Kidney (tissue), 14 donors: ENCODE measurements around the gene IL1RAPL1. TPM values are rescaled to one million over a fixed set of nuclear protein-coding genes. Genes with fewer than 3 reads are reported as not detected.

Experiments
- DNase-seq, 5 donors: peaks; one replicate each; pipeline ENCODE4 v3.0.0-alpha.2; 2013 to 2020
- FAIRE-seq: peaks from 2 replicates; lab custom pipeline; 2012; peaks lifted over from hg19 to GRCh38; lab: Jason Lieb, UNC
- H3K27ac ChIP-seq, 2 donors: one replicate each; pipeline ENCODE4 v1.7.0; 2013; ENCODE audit warnings: low read depth in 2 of 2, low read length in 2 of 2, inconsistent platforms in 1 of 2
- H3K27me3 ChIP-seq: one replicate; pipeline ENCODE4 v1.7.1; 2013; ENCODE audit warnings: low read length, inconsistent platforms; ENCODE audit not compliant: control insufficient read depth, insufficient read depth
- H3K36me3 ChIP-seq, 3 donors: one replicate each; pipeline versions ENCODE4 v1.7.0 to v1.7.1; 2013; ENCODE audit warnings: low read length in 3 of 3, control low read depth in 1 of 3, inconsistent platforms in 1 of 3; ENCODE audit not compliant: insufficient read depth in 3 of 3, control insufficient read depth in 2 of 3
- H3K4me1 ChIP-seq, 3 donors: one replicate each; pipeline versions ENCODE4 v1.7.0 to v1.7.1; 2013; ENCODE audit warnings: low read length in 3 of 3, inconsistent platforms in 1 of 3, low read depth in 1 of 3; ENCODE audit not compliant: control insufficient read depth in 2 of 3, insufficient read depth in 2 of 3
- H3K4me3 ChIP-seq, 3 donors: one replicate each; pipeline versions ENCODE4 v1.7.0 to v1.8.1; 2013; ENCODE audit warnings: low read length in 3 of 3, control low read depth in 1 of 3, inconsistent platforms in 1 of 3
- H3K9ac ChIP-seq, 3 donors: one replicate each; pipeline versions ENCODE4 v1.7.0 to v1.7.1; 2013; ENCODE audit warnings: low read length in 3 of 3, control low read depth in 1 of 3, inconsistent platforms in 1 of 3
- H3K9me3 ChIP-seq, 3 donors: one replicate each; pipeline versions ENCODE4 v1.7.0 to v1.7.1; 2013; ENCODE audit warnings: low read length in 3 of 3, control low read depth in 1 of 3, inconsistent platforms in 1 of 3; ENCODE audit not compliant: control insufficient read depth in 2 of 3, insufficient read depth in 1 of 3
- intact Hi-C: fragments of 100-400 bp; cut with DNase I; formaldehyde crosslinking; loops from one replicate; pipeline ENCODE4 v1.11.1; 2022
- polyA plus RNA-seq: library from polyadenylated mRNA; stranded (reverse); fragments of 350-450 nt; fragmentation: Illumina TruSeq; extraction: RNeasy Lipid Tissue Mini Kit (QIAGEN cat#74804); gene quantifications from one replicate; pipeline ENCODE4 v1.2.3, GENCODE V29; 2014; ENCODE audit warnings: low read depth, low replicate concordance; ENCODE audit not compliant: insufficient read depth
- total RNA-seq: library from RNA; stranded (reverse); fragmentation: NEBNext Ultra II Directional; extraction: Animal tissue kit (Norgen Biotek cat#: 25700); gene quantifications from one replicate; pipeline ENCODE4 v1.2.1, GENCODE V29; 2021
- TF ChIP-seq, protein P1 (sequence below): IDR thresholded peaks from 3 replicates; pipeline ENCODE4 v1.5.1; 2012; ENCODE audit warnings: mild to moderate bottlenecking, moderate library complexity, borderline replicate concordance; ENCODE audit not compliant: insufficient read depth; ENCODE audit errors: extremely low read depth
- donor health status: control.
- donor health status: control.
- donor health status: control.
- donor health status: control.
- donor health status: control.
- donor health status: DM: yes; HTN: yes; CAD: no.
- donor health status: Normal renal cell carcinoma (clear cell type).

The IL1RAPL1 gene
- total and polyA plus RNA-seq, 2 donors from 2014 or later, result 0.19 TPM; not detected in 1

- intact Hi-C loops, result no loop called here
- DNase-seq, result no peak
- Histone ChIP-seq H3K9me3 (no peaks in the 10 kb centered on the region), H3K36me3 (no peaks in the 10 kb centered on the region), H3K27me3 (no peaks in the 10 kb centered on the region), H3K9ac (no peak overlapping the region), H3K4me3 (no peak overlapping the region), H3K27ac (no peak overlapping the region), H3K4me1 (no peaks in the 10 kb centered on the region)
- no peak for FAIRE-seq
- TF ChIP-seq, protein P1, sequence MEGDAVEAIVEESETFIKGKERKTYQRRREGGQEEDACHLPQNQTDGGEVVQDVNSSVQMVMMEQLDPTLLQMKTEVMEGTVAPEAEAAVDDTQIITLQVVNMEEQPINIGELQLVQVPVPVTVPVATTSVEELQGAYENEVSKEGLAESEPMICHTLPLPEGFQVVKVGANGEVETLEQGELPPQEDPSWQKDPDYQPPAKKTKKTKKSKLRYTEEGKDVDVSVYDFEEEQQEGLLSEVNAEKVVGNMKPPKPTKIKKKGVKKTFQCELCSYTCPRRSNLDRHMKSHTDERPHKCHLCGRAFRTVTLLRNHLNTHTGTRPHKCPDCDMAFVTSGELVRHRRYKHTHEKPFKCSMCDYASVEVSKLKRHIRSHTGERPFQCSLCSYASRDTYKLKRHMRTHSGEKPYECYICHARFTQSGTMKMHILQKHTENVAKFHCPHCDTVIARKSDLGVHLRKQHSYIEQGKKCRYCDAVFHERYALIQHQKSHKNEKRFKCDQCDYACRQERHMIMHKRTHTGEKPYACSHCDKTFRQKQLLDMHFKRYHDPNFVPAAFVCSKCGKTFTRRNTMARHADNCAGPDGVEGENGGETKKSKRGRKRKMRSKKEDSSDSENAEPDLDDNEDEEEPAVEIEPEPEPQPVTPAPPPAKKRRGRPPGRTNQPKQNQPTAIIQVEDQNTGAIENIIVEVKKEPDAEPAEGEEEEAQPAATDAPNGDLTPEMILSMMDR, result no peak
Measured at GRCh38 chrX:29506729-29507128, 919.5 kb downstream of the IL1RAPL1 start.

DNA sequence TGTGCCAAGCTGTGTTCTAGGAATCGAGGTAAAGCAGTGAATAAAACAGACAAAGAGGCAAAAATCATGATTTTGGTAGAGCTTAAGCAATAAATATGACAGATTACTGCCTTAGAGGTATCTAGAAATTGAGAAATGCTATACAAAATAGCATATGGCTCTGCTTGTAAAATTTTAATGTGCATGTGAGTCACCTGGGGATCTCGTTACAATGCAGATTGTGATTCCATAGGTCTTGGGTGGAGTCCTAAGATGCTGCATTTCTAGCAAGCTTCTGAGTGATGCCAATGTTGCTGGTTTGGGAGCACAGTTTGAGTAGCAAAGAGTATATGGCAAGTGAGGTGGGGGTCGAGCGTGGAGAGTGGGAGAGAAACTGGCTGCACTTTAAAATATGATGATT, 930.9 kb downstream of the IL1RAPL1 start:
- H3K4me3 ChIP-seq, result no peak overlapping the region
- H3K27me3 ChIP-seq, result no peaks in the 10 kb centered on the region
- H3K9me3 ChIP-seq, result no peaks in the 10 kb centered on the region
- no peak overlapping the region for H3K9ac ChIP-seq
- FAIRE-seq (no peak), DNase-seq (no peak)
- H3K4me1 ChIP-seq, result no peaks in the 10 kb centered on the region
- intact Hi-C loops, result no loop called here
- H3K36me3 ChIP-seq, result no peaks in the 10 kb centered on the region
- no peak overlapping the region for H3K27ac ChIP-seq
- TF ChIP-seq, protein P1, result no peak

- Histone ChIP-seq H3K27ac (no peak overlapping the region), H3K27me3 (no peaks in the 10 kb centered on the region), H3K4me3 (no peak overlapping the region), H3K9ac (no peak overlapping the region), H3K4me1 (no peaks in the 10 kb centered on the region), H3K36me3 (no peaks in the 10 kb centered on the region), H3K9me3 (no peaks in the 10 kb centered on the region)
- FAIRE-seq (no peak), DNase-seq (no peak)
- TF ChIP-seq, protein P1, result no peak
- intact Hi-C loops, result no loop called here
Measured at GRCh38 chrX:29528281-29528680, 941.0 kb downstream of the IL1RAPL1 start.

DNA sequence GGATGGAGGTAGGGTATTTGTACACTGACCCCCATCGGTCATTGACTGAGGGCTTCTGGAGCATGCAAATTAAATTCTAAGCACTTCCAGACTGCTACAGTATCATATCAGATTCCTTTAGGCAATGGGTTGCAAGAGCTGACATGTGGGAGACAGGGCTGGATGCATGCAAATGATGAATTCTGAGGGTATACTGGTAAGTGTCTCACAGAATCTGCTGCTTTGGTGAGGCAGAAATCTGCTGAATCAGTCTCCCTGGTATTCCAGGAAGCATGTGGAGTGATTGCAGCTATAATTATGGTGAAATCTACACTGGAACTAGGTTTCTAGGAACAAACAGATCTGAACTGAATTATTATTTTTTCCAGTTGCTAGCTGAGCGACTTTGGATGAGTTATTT, 943.3 kb downstream of the IL1RAPL1 start:
- Histone ChIP-seq H3K4me1 (no peaks in the 10 kb centered on the region), H3K36me3 (no peaks in the 10 kb centered on the region), H3K27ac (no peak overlapping the region), H3K4me3 (no peak overlapping the region), H3K27me3 (no peaks in the 10 kb centered on the region), H3K9me3 (no peaks in the 10 kb centered on the region), H3K9ac (no peak overlapping the region)
- FAIRE-seq (no peak), DNase-seq (no peak)
- intact Hi-C loops, result no loop called here
- TF ChIP-seq, protein P1, result no peak
